Cardiac septum (tissue), 1 donor: ENCODE data around the gene NEURL2. TPM values are rescaled to one million over a fixed set of nuclear protein-coding genes. Genes with fewer than 3 reads are reported as not detected.
"Not testable (repeated sequence)": the region's sequence is repeated elsewhere in the genome, so short reads cannot be mapped to it uniquely, and the experiment has no call there.

Experiments
- DNase-seq: peaks from one replicate; pipeline ENCODE4 v3.0.0-alpha.2; 2020; ENCODE audit warnings: low spot score
- intact Hi-C: fragments of 100-400 bp; cut with DNase I; formaldehyde crosslinking; loops from one replicate; pipeline ENCODE4 v1.14.0; 2022
- total RNA-seq: library from RNA; stranded (reverse); fragmentation: NEBNext Ultra II Directional; extraction: Animal tissue kit (Norgen Biotek cat#: 25700); gene quantifications from one replicate; pipeline ENCODE4 v1.2.1, GENCODE V29; 2021
- donor health status: DM: no; HTN: no; CAD: no.

NEURL2 gene
- total RNA-seq, 1 donor from 2014 or later = 7.6 TPM

- intact Hi-C loops = no loop called here
- no peak for DNase-seq
Measured at GRCh38 chr20:45904583-45905504, 13.8 kb upstream of the NEURL2 start.

GRCh38 chr20:45902199-45902701, 11.2 kb upstream of the NEURL2 start:
- intact Hi-C loops = no loop called here
- DNase-seq = no peak

- DNase-seq, intact Hi-C loops: not testable (repeated sequence)
Measured at GRCh38 chr20:45901332-45901731, 10.3 kb upstream of the NEURL2 start.

GRCh38 chr20:45899046-45899835, 8.2 kb upstream of the NEURL2 start:
- intact Hi-C loops = no loop called here
- DNase-seq = no peak

- DNase-seq = no peak
- intact Hi-C loops = no loop called here
Measured at GRCh38 chr20:45898285-45898684, 7.3 kb upstream of the NEURL2 start.

- intact Hi-C loops = no loop called here
- DNase-seq = no peak
Measured at GRCh38 chr20:45897692-45898091, 6.7 kb upstream of the NEURL2 start.

GRCh38 chr20:45897289-45897688, 6.3 kb upstream of the NEURL2 start:
- DNase-seq = no peak
- intact Hi-C loops = no loop called here

GRCh38 chr20:45896641-45897161, 5.7 kb upstream of the NEURL2 start:
- intact Hi-C loops = no loop called here
- no peak for DNase-seq

- DNase-seq = no peak
- intact Hi-C loops = no loop called here
Measured at GRCh38 chr20:45894797-45895196, 3.8 kb upstream of the NEURL2 start.

- no peak for DNase-seq
- intact Hi-C loops = no loop called here
Measured at GRCh38 chr20:45893831-45894230, 2.8 kb upstream of the NEURL2 start.

GRCh38 chr20:45892828-45893500, 2.0 kb upstream of the NEURL2 start:
- intact Hi-C loops = no loop called here
- DNase-seq = no peak

GRCh38 chr20:45892049-45892825, 1.2 kb upstream of the NEURL2 start:
- no peak for DNase-seq
- intact Hi-C loops = no loop called here

GRCh38 chr20:45890077-45890984, 677 bp downstream of the NEURL2 start:
- DNase-seq = peak; percentile 92
- intact Hi-C loops = loop anchor here (2.0 kb wide), 1 partner anchor 80 kb away; no protein-coding TSS in a partner anchor

GRCh38 chr20:45888681-45889080, 2.3 kb downstream of the NEURL2 start:
- intact Hi-C loops = no loop called here
- no peak for DNase-seq

GRCh38 chr20:45887346-45887715, 3.7 kb downstream of the NEURL2 start, which contains the start of gene SPATA25:
Gene SPATA25, minus strand, starts transcription at chr20:45887622. Its CDS starts 32 bp downstream, at chr20:45887590.
- intact Hi-C loops = no loop called here
- DNase-seq = no peak

- intact Hi-C loops = no loop called here
- DNase-seq = no peak
Measured at GRCh38 chr20:45886590-45887345, 4.2 kb downstream of the NEURL2 start.

- no peak for DNase-seq
- intact Hi-C loops = no loop called here
Measured at GRCh38 chr20:45883100-45883469, 7.9 kb downstream of the NEURL2 start.
